Testis (tissue), 2 donors: ENCODE measurements around the gene HOXC12.

Experiments used
- POLR2A ChIP-seq: fragments of 450-650 bp; IDR thresholded peaks from one replicate; pipeline ENCODE4 v1.6.1; 2017; ENCODE audit warnings: antibody characterized with exemption, mild to moderate bottlenecking, moderate library complexity
- TF ChIP-seq, protein P1 (sequence below), 3 experiments: fragments of 450-650 bp in 2 of 3; fragments of 200-600 bp in 1 of 3; sonication (generic) in 1 of 3; IDR thresholded peaks; one replicate each; pipeline ENCODE4 v1.5.1; 2016 to 2019; ENCODE audit warnings: antibody characterized with exemption in 3 of 3, mild to moderate bottlenecking in 2 of 3, moderate library complexity in 1 of 3

DNA sequence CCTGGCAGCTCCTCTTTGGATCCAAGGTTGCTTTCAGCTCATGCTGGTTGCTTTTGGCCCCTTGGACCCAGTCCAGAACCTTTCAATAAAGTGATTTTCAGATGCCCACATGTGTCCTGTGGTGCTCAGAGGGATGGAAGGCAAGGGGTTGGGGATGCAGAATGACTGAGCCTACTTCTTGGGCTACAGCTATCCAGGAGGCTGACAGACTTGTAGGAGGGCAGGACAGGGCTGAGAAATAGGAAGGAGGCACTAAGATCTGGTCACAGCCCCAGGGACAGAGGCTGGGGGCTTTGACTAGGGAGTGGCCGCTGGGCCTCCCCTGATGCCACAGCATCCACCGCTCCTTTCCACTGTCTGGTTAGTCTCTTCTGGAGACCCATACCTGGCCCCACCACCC is 17.0 kb downstream of the HOXC12 start:
- TF ChIP-seq, protein P1, sequence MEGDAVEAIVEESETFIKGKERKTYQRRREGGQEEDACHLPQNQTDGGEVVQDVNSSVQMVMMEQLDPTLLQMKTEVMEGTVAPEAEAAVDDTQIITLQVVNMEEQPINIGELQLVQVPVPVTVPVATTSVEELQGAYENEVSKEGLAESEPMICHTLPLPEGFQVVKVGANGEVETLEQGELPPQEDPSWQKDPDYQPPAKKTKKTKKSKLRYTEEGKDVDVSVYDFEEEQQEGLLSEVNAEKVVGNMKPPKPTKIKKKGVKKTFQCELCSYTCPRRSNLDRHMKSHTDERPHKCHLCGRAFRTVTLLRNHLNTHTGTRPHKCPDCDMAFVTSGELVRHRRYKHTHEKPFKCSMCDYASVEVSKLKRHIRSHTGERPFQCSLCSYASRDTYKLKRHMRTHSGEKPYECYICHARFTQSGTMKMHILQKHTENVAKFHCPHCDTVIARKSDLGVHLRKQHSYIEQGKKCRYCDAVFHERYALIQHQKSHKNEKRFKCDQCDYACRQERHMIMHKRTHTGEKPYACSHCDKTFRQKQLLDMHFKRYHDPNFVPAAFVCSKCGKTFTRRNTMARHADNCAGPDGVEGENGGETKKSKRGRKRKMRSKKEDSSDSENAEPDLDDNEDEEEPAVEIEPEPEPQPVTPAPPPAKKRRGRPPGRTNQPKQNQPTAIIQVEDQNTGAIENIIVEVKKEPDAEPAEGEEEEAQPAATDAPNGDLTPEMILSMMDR (IDR thresholded peaks at IDR 0.05): no peak
- no peak for TF ChIP-seq POLR2A
